GM13976 (cell line): ENCODE measurements around the gene TSR1.

Experiments
- DNase-seq: peaks from one replicate; pipeline ENCODE4 v3.0.0; 2012; ENCODE audit warnings: low spot score
- CTCF ChIP-seq: IDR thresholded peaks from 2 replicates; pipeline ENCODE4 v1.5.1; 2012; ENCODE audit warnings: borderline replicate concordance, mild to moderate bottlenecking; ENCODE audit not compliant: insufficient read depth; ENCODE audit errors: extremely low read depth, missing control alignments, control extremely low read depth
- in situ Hi-C: fragments of 300-500 bp; cut with MboI; formaldehyde crosslinking; loops from one replicate; pipeline ENCODE4 v1.12.0; 2022; ENCODE audit warnings: low sequenced_read_pairs, mixed read lengths, inconsistent platforms; ENCODE audit not compliant: unreplicated experiment

Gene TSR1

GRCh38 chr17:2297023-2297422 is 39.2 kb downstream of the TSR1 start:
- no peak for DNase-seq
- TF ChIP-seq CTCF, result no peak
- in situ Hi-C loops, result loop anchor here (25.0 kb wide), 1 partner anchor 410 kb away; no protein-coding TSS in a partner anchor

- peak; percentile 45 for DNase-seq
- in situ Hi-C loops, result loop anchor here (25.0 kb wide), 1 partner anchor 408 kb away; no protein-coding TSS in a partner anchor
- no peak for TF ChIP-seq CTCF
Observed at GRCh38 chr17:2295575-2295974, 40.7 kb downstream of the TSR1 start.

- DNase-seq, result no peak
- in situ Hi-C loops, result loop anchor here (25.0 kb wide), 1 partner anchor 405 kb away; no protein-coding TSS in a partner anchor
- TF ChIP-seq CTCF, result no peak
Observed at GRCh38 chr17:2292100-2292499, 44.2 kb downstream of the TSR1 start.

- in situ Hi-C loops, result loop anchor here (25.0 kb wide), 1 partner anchor 403 kb away; no protein-coding TSS in a partner anchor
- DNase-seq, result peak; percentile 48
- no peak for TF ChIP-seq CTCF
Observed at GRCh38 chr17:2289878-2290478, 46.3 kb downstream of the TSR1 start.

GRCh38 chr17:2283302-2283701 is 53.0 kb downstream of the TSR1 start:
- DNase-seq, result no peak
- no peak for TF ChIP-seq CTCF
- in situ Hi-C loops, result loop anchor here (25.0 kb wide), 1 partner anchor 396 kb away; no protein-coding TSS in a partner anchor

GRCh38 chr17:2282297-2282873 is 53.9 kb downstream of the TSR1 start:
- in situ Hi-C loops, result loop anchor here (25.0 kb wide), 1 partner anchor 395 kb away; no protein-coding TSS in a partner anchor
- TF ChIP-seq CTCF, result peak; percentile 42
- DNase-seq, result peak; percentile 62

GRCh38 chr17:2279707-2280106 is 56.5 kb downstream of the TSR1 start:
- in situ Hi-C loops, result loop anchor here (25.0 kb wide), 1 partner anchor 392 kb away; no protein-coding TSS in a partner anchor
- TF ChIP-seq CTCF, result no peak
- no peak for DNase-seq
